Liver (tissue), 3 donors: ENCODE measurements around the gene WASF2.

Source experiments
- EGR1 ChIP-seq, 2 donors: IDR thresholded peaks; 2 replicates each; pipeline ENCODE4 v1.6.1; 2016 to 2018; ENCODE audit warnings: antibody characterized with exemption in 2 of 2, low read depth in 2 of 2
- GABPA ChIP-seq, 2 donors: IDR thresholded peaks in 1 of 2; conservative IDR thresholded peaks in 1 of 2; 2 replicates each; pipeline ENCODE4 v1.6.1; 2016; ENCODE audit warnings: antibody characterized with exemption in 2 of 2, mild to moderate bottlenecking in 1 of 2, moderate library complexity in 1 of 2
- TF ChIP-seq, protein P1 (sequence below): fragments of 150-350 bp; IDR thresholded peaks from 2 replicates; pipeline ENCODE4 v1.5.1; 2017; ENCODE audit warnings: improper control_type of control experiment, low read depth, low read length; ENCODE audit not compliant: missing input control
- TF ChIP-seq, protein P2 (sequence below): IDR thresholded peaks from 2 replicates; pipeline ENCODE4 v1.6.1; 2016; ENCODE audit warnings: antibody characterized with exemption
- TF ChIP-seq, protein P3 (sequence below): IDR thresholded peaks from 2 replicates; pipeline ENCODE4 v1.6.1; 2016; ENCODE audit warnings: antibody characterized with exemption, mild to moderate bottlenecking
- donor health status: healthy.
- donor health status: healthy.

DNA sequence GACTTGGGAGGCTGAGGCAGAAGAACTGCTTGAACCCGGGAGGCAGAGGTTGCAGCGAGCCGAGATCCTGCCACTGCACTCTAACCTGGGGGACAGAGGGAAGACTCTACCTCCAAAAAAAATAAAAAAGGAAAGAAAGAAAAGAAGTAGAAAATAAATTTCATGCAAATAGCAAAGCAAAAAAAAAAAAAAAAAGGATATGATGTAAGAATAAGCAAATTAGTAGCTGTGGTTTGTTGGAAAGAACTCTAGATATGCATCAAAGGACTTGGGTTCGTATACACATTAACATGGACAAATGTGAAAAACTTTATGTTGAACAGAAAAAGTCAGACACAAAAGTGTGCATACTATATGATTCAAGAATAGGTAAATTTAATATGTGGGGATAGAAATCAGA lies 11.9 kb downstream of the WASF2 start:
- TF ChIP-seq, protein P1, sequence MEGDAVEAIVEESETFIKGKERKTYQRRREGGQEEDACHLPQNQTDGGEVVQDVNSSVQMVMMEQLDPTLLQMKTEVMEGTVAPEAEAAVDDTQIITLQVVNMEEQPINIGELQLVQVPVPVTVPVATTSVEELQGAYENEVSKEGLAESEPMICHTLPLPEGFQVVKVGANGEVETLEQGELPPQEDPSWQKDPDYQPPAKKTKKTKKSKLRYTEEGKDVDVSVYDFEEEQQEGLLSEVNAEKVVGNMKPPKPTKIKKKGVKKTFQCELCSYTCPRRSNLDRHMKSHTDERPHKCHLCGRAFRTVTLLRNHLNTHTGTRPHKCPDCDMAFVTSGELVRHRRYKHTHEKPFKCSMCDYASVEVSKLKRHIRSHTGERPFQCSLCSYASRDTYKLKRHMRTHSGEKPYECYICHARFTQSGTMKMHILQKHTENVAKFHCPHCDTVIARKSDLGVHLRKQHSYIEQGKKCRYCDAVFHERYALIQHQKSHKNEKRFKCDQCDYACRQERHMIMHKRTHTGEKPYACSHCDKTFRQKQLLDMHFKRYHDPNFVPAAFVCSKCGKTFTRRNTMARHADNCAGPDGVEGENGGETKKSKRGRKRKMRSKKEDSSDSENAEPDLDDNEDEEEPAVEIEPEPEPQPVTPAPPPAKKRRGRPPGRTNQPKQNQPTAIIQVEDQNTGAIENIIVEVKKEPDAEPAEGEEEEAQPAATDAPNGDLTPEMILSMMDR, result no peak
- TF ChIP-seq, protein P2, sequence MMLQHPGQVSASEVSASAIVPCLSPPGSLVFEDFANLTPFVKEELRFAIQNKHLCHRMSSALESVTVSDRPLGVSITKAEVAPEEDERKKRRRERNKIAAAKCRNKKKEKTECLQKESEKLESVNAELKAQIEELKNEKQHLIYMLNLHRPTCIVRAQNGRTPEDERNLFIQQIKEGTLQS, result no peak
- TF ChIP-seq, protein P3, sequence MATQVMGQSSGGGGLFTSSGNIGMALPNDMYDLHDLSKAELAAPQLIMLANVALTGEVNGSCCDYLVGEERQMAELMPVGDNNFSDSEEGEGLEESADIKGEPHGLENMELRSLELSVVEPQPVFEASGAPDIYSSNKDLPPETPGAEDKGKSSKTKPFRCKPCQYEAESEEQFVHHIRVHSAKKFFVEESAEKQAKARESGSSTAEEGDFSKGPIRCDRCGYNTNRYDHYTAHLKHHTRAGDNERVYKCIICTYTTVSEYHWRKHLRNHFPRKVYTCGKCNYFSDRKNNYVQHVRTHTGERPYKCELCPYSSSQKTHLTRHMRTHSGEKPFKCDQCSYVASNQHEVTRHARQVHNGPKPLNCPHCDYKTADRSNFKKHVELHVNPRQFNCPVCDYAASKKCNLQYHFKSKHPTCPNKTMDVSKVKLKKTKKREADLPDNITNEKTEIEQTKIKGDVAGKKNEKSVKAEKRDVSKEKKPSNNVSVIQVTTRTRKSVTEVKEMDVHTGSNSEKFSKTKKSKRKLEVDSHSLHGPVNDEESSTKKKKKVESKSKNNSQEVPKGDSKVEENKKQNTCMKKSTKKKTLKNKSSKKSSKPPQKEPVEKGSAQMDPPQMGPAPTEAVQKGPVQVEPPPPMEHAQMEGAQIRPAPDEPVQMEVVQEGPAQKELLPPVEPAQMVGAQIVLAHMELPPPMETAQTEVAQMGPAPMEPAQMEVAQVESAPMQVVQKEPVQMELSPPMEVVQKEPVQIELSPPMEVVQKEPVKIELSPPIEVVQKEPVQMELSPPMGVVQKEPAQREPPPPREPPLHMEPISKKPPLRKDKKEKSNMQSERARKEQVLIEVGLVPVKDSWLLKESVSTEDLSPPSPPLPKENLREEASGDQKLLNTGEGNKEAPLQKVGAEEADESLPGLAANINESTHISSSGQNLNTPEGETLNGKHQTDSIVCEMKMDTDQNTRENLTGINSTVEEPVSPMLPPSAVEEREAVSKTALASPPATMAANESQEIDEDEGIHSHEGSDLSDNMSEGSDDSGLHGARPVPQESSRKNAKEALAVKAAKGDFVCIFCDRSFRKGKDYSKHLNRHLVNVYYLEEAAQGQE, result no peak
- no peak for TF ChIP-seq GABPA (IDR thresholded peaks at IDR 0.05 in 1 of 2, conservative IDR thresholded peaks at IDR 0.05 in 1 of 2)
- TF ChIP-seq EGR1 (IDR thresholded peaks at IDR 0.05; ENCODE audit: low read depth in 2 of 2), result no peak
